ENCODE results near the gene NLRC5. TPM values are rescaled to one million over a fixed set of nuclear protein-coding genes. Genes with fewer than 3 reads are reported as not detected.

Gene NLRC5
- total and polyA plus RNA-seq, 9 of the 15 experiments (the other 6 are each of a cell fraction or from before 2014, with no cell fraction given) = 0.59 to 0.71 TPM; not detected in 7

DNA sequence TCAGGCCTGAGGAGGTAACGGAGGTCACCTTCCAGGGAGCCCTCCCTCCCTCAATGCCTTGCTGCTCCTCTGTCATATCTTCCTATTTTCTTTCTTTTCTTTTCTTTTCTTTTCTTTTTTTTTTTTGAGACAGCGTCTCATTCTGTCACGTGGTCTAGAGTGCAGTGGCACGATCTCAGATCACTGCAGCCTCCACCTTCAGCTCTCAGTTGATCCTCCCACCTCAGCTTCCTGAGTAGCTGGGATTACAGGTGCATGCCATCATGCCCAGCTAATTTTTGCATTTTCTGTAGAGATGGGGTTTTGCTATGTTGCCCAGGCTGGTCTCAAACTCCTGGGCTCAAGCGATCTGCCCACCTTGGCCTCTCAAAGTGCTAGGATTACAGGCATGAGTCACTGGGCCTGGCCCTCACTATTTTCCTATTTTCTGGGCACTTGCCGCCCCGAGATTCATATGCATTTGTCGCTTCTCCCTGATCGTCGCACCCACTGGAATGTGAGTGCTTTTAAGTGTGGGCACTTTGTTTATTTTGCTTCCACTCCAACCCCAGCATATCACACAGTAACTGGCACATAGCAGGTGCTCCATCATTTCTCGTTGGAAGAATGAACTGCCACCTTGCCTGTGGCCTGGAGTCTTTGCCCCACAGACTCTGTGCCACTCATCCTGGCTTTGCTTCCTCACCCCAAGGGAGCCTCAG, 134.8 kb downstream of the NLRC5 start:
- no peak overlapping the region for H3K4me2 ChIP-seq (ENCODE audit: insufficient read depth, low read length)
- no TSS peak for BruUV-seq (replicated peaks)
- intact Hi-C loops (cut with micrococcal nuclease) = no loop called here
- WGBS (ENCODE audit: insufficient coverage, low coverage, missing lambda C conversion rate) = 42% methylated on average over 9 of the region's 11 CpGs
- H3K9ac ChIP-seq (ENCODE audit: insufficient read depth in 1 of 2, low read depth in 2 of 2, low read length in 2 of 2) = peak overlapping the region in 1 of 2 experiments; percentile 7; a peak in 1 of 4 replicates
- H3K9me1 ChIP-seq (ENCODE audit: control insufficient read depth, insufficient read depth, low read length) = no peaks in the 10 kb centered on the region
- ChIA-PET CTCF (ENCODE audit: low intra/inter-chr PET ratio) (interaction anchor here (0.6 kb wide), 1 partner anchor 41 kb away, joined by 4 read pairs; no protein-coding TSS in a partner anchor), POLR2A (interaction anchor here (0.6 kb wide), 1 partner anchor 38 kb away, joined by 3 read pairs; no protein-coding TSS in a partner anchor)
- DNase-seq (ENCODE audit: extremely low read depth in 1 of 4, low spot score in 3 of 4) (no peak), FAIRE-seq (no peak), ATAC-seq (no peak)
- H4K20me1 ChIP-seq (replicated peaks; ENCODE audit: control insufficient read depth, insufficient read depth, low read length) = no peaks in the 10 kb centered on the region; the same call in 1 of the 2 replicates
- no peaks in the 10 kb centered on the region for H3K9me3 ChIP-seq (replicated peaks; ENCODE audit: control insufficient read depth, insufficient read depth, low read depth, low read length)
- in situ Hi-C loops (cut with MboI) = no loop called here
- H3K79me2 ChIP-seq (ENCODE audit: control insufficient read depth, insufficient read depth, low read length) = no peaks in the 10 kb centered on the region
- no peaks in the 10 kb centered on the region for H3K27me3 ChIP-seq (ENCODE audit: control insufficient read depth in 2 of 2, insufficient read depth in 2 of 2, low read length in 2 of 2)
- H3K4me3 ChIP-seq = no peak overlapping the region
- H3K4me1 ChIP-seq (replicated peaks in 1 of 2; ENCODE audit: control insufficient read depth in 2 of 2, insufficient read depth in 2 of 2, low read length in 2 of 2) = peaks cover 4 to 7% of the 10 kb centered on the region in 2 experiments; a peak in 3 of 5 replicates
- H2AFZ ChIP-seq (ENCODE audit: low read depth, low read length) = no peak overlapping the region
- H3K36me3 ChIP-seq (ENCODE audit: control insufficient read depth, insufficient read depth, low read length) = no peaks in the 10 kb centered on the region
- H3K27ac ChIP-seq (ENCODE audit: extremely low read depth, low read depth, low read length) = no peak overlapping the region
- TF ChIP-seq ILF3 (IDR thresholded peaks at IDR 0.05; ENCODE audit: borderline replicate concordance) (no peak), CREM (IDR thresholded peaks at IDR 0.05; ENCODE audit: low read depth) (no peak), SAP30 (IDR thresholded peaks at IDR 0.05; ENCODE audit: borderline replicate concordance, insufficient read depth, low read depth, low read length, poor library complexity, severe bottlenecking) (no peak), TOE1 (IDR thresholded peaks at IDR 0.05; ENCODE audit: borderline replicate concordance) (0 out of 2 replicates have a peak, but pooled peaks have one; percentile 17), TOE1 (CRISPR knock-in tag; IDR thresholded peaks at IDR 0.05; ENCODE audit: borderline replicate concordance, low read depth) (no peak), STAG1 (CRISPR knock-in tag; IDR thresholded peaks at IDR 0.05; ENCODE audit: borderline replicate concordance) (no peak), DDX20 (tag; IDR thresholded peaks at IDR 0.05; ENCODE audit: low read depth) (no peak), RHOXF2B (CRISPR knock-in tag; conservative IDR thresholded peaks at IDR 0.05) (no peak), ZNF165 (CRISPR knock-in tag; IDR thresholded peaks at IDR 0.05; ENCODE audit: borderline replicate concordance) (no peak), RBM15 (IDR thresholded peaks at IDR 0.05; ENCODE audit: insufficient read depth, low read length) (no peak), STAT5B (CRISPR knock-in tag; IDR thresholded peaks at IDR 0.05) (no peak), PREB (CRISPR knock-in tag; IDR thresholded peaks at IDR 0.05) (no peak), CBFA2T2 (conservative IDR thresholded peaks at IDR 0.05) (peak; percentile 32), RAD51 (IDR thresholded peaks at IDR 0.05; ENCODE audit: borderline replicate concordance, low read depth) (peak; percentile 71; the same call in 1 of the 2 replicates)
- TF ChIP-seq, protein P1, sequence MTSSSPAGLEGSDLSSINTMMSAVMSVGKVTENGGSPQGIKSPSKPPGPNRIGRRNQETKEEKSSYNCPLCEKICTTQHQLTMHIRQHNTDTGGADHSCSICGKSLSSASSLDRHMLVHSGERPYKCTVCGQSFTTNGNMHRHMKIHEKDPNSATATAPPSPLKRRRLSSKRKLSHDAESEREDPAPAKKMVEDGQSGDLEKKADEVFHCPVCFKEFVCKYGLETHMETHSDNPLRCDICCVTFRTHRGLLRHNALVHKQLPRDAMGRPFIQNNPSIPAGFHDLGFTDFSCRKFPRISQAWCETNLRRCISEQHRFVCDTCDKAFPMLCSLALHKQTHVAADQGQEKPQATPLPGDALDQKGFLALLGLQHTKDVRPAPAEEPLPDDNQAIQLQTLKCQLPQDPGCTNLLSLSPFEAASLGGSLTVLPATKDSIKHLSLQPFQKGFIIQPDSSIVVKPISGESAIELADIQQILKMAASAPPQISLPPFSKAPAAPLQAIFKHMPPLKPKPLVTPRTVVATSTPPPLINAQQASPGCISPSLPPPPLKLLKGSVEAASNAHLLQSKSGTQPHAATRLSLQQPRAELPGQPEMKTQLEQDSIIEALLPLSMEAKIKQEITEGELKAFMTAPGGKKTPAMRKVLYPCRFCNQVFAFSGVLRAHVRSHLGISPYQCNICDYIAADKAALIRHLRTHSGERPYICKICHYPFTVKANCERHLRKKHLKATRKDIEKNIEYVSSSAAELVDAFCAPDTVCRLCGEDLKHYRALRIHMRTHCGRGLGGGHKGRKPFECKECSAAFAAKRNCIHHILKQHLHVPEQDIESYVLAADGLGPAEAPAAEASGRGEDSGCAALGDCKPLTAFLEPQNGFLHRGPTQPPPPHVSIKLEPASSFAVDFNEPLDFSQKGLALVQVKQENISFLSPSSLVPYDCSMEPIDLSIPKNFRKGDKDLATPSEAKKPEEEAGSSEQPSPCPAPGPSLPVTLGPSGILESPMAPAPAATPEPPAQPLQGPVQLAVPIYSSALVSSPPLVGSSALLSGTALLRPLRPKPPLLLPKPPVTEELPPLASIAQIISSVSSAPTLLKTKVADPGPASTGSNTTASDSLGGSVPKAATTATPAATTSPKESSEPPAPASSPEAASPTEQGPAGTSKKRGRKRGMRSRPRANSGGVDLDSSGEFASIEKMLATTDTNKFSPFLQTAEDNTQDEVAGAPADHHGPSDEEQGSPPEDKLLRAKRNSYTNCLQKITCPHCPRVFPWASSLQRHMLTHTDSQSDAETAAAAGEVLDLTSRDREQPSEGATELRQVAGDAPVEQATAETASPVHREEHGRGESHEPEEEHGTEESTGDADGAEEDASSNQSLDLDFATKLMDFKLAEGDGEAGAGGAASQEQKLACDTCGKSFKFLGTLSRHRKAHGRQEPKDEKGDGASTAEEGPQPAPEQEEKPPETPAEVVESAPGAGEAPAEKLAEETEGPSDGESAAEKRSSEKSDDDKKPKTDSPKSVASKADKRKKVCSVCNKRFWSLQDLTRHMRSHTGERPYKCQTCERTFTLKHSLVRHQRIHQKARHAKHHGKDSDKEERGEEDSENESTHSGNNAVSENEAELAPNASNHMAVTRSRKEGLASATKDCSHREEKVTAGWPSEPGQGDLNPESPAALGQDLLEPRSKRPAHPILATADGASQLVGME (CRISPR knock-in tag; IDR thresholded peaks at IDR 0.05) = no peak
